GM21737 (cell line): ENCODE measurements around the gene PRAMEF5.
"Not testable (repeated sequence)": the region's sequence is repeated elsewhere in the genome, so short reads cannot be mapped to it uniquely, and the experiment has no call there.

Experiments
- ATAC-seq: cut with Tn5 transposase; IDR thresholded peaks from one replicate; pipeline ENCODE4 v1.9.1; 2021; ENCODE audit warnings: mild to moderate bottlenecking, moderate library complexity; ENCODE audit not compliant: unreplicated experiment

PRAMEF5 gene

DNA sequence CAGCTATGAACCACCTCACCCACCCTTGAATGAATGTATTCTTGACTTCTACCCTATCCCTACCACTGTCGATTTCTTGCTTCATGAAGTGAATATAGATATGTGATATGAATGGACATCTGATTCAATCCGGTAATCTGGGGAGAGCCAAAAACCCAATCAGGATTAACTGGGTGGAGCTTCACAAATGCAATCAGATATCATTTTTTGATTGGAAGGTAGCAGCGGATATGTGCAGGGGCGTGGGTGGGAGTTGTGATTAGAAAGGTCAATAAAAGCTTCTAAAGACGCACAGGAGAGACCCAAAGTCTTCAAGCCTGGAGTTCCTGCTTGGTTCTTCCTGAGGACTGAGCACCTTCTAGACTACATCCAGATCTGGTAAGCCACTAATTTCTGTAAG is at the start of gene PRAMEF5:
Gene PRAMEF5, plus strand, starts transcription at position 301 of the 400 bp plus-strand sequence. CDS start 5,071 bp downstream, outside the sequence.
- not testable (repeated sequence) for ATAC-seq

DNA sequence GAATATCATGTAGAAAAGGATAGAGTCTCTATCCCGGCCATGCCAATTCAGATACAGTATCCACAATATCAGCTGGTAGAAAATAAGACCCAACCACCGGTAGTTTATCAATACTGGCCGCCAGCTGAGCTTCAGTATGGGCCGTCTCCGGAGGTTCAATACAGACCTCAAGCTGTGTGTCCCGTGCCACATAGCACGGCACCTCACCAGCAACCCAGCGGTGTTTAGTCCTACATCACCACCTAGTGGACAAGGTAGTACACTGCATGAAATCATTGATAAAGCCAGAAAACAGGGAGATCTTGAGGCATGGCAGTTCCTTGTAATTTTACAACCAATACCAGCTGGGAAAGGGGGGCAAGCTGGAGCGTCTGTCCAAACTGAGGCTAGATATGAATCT is 45.3 kb upstream of the PRAMEF5 start:
- ATAC-seq = not testable (repeated sequence)

DNA sequence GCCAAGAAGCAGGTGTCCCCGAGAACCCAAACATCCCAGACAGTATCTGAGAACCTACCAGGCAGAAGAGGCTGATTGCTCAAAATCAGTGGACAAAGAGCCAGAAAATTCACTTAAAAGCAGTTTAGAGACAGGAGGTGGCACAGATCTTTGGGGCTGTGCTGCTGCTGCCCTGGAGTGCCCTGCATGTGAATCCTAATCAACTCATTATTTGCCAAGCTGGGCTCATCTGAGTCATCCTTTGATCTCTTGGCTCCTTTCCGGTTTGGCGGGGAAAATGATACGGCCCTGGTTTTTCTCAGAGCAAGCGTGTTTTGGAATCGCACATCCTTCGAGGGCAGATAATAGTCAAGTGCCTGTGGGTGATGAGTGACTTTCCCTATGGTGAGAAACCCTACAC is 37.4 kb upstream of the PRAMEF5 start:
- ATAC-seq = not testable (repeated sequence)

DNA sequence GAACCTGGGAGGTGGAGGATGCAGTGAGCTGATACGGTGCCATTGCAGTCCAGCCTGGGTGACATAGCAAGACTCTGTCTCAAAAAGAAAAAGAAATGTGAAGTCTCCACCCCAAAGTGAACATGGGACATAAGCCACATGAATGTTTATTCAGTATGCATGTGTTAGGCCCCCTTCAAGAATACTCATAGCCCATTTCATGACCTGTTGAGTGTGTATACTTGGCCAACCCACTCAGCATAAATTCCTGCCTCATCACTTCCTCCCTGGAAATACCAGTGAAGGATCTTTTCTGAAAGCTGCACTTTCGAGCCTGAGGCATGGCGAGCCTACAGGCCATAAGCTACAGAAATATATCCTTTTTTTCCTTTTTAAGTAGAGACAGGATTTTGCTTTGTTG is 34.8 kb upstream of the PRAMEF5 start:
- not testable (repeated sequence) for ATAC-seq

DNA sequence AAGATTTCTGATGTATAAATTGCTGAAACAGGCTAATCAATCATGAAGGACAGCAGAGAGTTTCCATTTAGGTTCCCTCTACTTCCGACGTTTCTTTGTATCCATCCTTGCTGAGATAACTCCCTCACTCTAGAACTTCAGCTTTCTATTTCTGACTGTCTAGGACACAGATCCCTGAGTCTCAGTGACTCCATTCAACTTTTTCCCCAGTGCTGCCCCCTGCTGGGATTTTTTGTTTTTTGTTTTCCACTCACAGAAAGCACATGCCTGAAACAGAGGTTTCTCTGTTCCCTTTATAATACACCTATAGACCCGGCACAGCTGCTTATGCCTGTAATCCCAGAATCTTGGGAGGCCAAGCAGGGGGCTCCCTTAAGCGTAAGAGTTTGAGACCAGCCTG is 31.2 kb upstream of the PRAMEF5 start:
- not testable (repeated sequence) for ATAC-seq

DNA sequence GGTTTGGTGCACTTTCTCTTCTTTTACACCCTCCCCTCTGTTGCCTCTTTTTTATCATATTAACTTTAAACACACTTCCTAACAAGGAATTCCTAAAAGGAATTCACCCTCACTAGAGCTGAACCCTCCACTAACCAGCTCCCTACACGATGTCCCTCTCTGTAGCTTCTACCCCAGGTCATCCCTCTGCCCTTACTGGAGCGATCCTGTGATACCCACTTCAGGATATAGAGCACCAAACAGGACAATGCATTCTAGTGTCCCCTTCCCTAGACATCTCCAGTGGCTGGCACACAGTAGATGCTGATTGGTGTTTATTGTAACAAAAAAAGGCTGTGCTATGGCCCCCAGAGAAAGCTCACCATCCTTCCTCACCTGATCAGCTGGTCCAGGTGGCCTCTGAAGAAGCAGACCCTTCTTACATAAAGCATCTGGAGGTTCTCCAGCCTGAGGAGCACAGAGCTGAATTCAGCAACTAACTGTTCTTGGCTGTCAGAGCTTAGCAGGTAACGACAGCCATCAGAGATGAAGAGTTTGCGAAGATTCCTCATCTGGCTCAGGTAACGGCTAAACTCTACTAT is 29.4 kb upstream of the PRAMEF5 start:
- ATAC-seq = no peak

DNA sequence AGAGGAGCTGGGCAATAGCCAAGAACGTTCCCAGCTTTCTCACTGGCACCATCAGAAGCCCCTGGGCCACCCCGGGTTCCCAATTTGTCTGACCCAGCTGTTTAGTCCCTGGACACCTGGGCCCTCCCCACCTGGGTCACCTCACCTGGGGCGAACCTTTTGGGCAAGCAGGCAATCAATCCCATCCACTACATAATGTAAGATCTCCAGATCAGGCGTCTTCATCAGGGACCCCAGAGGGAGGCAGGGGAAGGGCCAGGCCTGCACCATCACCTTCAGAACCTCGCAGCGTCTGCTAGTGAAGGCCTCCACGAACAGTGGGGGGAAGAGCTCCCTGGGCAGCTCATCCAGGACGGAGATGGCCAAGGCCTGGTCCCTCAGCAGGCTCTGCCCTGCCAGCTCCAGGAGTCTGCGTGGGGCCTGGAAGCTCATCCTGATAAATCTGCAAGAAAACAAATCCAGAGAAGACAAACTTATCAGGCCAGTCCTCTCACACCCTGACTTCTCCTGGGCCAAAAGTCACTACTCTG is 28.3 kb upstream of the PRAMEF5 start, which contains the start of gene PRAMEF18:
Gene PRAMEF18, minus strand, starts transcription at position 480 of the 530 bp plus-strand sequence. Its CDS starts 48 bp downstream, at position 432.
- not testable (repeated sequence) for ATAC-seq

DNA sequence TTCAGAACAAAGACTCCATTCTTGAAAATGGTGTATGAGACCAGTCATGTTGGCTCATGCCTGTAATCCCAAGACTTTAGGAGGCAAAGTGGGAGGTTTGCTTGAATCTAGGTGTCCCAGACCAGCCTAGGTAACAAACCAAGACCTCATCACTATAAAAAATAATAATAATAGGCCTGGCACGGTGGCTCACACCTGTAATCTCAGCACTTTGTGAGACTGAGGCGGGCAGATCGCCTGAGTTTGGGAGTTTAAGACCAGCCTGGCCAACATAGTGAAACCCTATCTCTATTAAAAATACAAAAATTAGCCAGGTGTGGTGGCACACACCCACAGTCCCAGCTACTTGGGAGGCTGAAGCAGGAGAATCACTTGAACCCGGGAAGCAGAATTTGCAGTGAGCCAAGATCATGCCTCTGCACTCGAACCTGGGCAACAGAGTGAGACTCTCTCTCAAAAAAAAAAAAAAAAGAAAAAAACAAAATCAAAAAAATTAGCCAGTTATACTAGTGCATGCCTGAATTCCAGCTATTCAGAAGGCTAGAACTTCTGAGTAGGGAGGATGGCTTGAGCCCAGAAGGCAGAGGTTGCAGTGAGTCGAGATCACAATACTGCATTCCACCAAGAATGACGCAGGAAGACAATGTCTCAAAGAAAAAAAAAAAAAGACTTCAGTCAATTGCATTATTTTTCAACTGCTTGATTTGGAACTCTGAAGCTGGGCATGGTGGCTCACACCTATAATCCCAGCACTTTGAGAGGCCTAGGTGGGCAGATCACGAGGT is 26.5 kb upstream of the PRAMEF5 start:
- ATAC-seq = not testable (repeated sequence)

DNA sequence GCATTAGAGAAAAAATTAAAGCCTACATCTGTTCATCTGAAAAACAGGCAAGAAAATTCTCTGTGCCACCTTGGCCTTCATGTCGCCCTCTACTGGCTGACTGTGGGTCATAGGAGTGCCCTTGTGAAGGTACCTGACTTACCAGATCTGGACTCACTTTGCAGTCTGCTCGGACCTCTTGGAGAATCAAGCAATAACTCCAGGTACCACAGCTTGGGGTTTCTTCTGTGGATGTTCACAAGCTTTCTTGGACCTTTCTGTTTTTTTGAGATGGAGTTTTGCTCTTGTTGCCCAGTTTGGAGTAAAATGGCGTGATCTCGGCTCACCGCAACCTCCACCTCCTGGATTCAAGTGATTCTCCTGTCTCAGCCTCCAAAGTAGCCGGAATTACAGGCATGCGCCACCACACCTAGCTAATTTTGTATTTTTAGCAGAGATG is 25.6 kb upstream of the PRAMEF5 start:
- no peak for ATAC-seq

DNA sequence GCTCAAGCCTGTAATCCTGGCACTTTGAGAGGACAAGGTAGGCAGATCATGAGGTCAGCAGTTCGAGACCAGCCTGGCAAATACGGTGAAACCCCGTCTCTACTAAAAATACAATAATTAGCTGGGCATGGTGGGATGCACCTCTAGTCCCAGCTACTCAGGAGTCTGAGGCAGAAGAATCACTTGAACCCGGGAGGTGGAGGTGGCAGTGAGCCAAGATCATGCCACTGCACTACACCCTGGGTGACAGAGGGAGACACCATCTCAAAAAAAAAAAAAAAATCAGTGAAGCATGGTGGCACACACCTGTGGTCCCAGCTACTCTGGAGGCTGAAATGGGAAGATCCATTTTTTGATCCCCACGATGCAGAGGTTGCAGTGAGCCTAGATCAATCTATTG is 23.9 kb upstream of the PRAMEF5 start:
- ATAC-seq = not testable (repeated sequence)

DNA sequence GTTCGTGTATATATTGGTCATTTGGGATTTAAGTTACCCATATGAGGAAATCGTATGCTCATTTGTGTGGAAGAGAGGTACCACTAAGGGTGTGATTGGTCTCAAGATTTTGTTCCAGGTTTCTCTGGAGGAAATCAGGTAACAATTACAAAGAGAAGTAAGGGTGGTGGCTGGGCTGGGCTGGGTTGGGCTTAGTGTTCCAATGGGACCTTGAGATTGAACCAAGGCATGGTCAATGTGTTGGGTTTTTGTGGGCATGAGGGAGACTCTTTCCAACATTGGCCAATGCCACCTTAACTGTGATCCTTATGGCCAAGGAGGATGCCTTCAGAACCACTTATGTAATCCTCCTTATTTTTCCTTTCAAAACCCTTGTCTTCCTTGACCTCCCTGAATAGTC is 23.4 kb upstream of the PRAMEF5 start:
- not testable (repeated sequence) for ATAC-seq

DNA sequence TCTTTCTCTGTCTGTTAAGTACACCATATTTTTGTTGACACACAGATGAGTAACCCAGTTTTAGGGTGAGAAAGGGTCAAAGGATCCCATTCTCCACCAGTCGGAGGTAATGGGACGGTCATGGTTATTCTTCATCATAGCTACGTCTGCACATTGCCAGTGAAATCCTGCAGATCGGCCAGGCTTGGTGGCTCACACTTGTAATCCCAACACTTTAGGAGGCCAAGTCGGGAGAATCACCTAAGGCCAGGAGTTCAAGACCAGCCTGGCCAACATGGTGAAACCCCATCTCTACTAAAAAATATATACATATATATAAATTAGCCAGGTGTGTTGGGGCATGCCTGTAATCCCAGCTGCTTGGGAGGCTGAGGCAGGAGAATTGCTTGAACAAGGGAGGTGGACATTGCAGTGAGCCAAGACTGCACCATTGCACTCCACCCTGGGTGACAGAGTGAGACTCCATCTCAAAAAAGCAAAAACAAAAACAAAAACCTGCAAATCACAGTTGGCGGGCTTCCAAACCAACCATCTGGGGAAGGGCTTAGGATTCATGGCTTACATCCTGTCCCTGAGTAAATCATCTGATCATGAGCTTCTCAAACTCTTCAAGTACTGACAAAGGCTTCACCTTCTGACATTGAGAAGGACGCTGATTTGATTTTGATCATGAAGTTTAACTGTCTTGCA is 22.8 kb upstream of the PRAMEF5 start:
- ATAC-seq = not testable (repeated sequence)

DNA sequence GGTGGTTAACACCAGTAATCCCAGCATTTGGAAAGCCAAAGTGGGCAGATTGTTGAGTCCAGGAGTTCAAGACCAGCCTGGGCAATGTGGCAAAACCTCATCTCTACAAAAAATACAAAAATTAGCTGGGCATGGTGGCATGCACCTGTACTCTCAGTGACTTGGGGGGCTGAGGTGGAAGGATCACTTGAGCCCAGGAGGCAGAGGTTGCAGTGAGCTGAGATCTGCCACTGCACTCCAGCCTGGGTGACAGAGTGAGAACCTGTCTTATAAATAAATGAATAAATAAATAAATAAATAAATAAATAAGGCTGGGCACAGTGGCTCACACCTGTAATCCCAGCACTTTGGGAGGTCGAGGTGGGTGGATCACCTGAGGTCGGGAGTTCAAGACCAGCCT is 21.9 kb upstream of the PRAMEF5 start:
- not testable (repeated sequence) for ATAC-seq

DNA sequence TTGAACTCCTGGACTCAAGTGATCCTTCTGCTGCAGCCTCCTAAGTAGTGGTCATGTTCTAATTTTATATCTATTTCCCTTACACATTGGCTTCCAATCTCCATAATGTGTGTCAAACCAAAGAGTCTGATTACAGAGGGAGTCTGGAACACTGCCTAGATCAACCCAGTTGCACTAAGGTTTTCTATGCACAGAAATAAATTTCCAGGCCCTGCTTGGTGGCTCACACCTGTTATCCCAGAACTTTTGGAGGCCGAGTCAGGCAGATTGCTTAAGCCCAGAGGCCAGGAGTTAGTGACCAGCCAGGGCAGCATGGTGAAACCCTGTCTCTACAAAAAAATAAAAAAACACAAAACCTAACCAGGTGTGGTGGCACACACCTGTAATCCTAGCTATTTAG is 19.9 kb upstream of the PRAMEF5 start:
- not testable (repeated sequence) for ATAC-seq

DNA sequence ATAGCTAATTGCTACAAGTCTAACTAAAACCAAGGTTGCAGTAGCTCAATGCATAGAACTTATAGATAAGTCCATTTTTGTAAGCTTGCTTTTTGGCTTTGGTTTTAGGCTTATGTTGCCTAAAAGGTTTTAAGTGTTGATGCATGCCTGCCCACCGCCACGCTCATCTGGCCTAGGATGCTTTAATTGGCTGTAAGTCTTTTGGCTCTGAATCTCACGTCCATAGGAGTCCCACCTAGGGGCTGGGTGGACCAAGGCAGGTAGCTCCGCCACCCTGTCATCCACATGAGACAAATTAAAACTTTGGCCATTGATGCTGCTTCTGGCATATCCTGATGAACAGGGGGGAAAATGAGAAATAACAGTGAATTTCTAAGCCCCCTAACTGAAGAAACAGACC is 16.4 kb upstream of the PRAMEF5 start:
- ATAC-seq = not testable (repeated sequence)

DNA sequence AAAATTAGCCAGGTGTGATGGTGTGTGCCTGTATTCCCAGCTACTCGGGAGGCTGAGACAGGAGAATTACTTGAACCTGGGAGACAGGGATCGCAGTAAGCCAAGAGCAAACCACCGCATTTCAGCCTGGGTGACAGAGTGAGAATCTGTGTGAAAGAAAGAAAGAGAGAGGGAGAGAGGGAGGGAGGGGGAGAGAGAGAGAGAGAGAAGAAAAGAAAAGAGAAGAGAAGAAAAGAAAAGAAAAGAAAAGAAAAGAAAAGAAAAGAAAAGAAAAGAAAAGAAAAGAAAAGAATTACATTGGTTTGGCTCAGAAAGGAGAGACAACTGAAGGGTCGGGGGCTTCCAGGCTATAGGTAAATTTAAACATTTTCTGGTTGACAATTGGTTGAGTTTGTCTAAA is 14.4 kb upstream of the PRAMEF5 start:
- ATAC-seq = not testable (repeated sequence)

DNA sequence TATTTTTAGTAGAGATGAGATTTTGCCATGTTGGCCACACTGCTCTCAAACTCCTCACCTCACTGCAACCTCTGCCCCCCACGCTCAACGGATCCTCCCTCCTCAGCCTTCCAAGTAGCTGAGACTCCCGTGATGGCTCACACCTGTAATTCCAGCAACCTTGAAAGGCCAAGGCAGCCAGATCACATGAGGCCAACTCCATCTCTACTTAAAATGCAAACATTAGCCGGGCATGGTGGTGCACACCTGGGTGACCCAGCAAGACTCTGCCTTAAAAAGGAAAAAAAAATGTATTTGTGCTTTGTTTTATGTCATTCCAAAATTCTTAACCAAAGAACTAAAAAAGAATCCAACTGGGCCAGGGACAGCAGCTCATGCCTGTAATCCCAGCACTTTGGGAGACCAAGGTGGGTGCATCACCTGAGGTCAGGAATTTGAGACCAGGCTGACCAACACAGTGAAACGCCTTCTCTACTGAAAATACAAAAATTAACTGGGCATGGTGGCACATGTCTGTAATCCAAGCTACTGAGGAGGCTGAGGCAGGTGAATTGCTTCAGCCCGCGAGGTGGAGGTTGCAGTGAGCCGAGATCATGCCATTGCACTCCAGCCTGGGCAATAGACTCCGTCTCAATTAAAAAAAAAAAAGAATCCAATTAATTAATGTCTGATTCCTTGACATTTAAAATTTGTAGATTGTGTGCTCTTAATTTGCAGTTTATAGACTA is 10.3 kb upstream of the PRAMEF5 start:
- ATAC-seq = not testable (repeated sequence)

DNA sequence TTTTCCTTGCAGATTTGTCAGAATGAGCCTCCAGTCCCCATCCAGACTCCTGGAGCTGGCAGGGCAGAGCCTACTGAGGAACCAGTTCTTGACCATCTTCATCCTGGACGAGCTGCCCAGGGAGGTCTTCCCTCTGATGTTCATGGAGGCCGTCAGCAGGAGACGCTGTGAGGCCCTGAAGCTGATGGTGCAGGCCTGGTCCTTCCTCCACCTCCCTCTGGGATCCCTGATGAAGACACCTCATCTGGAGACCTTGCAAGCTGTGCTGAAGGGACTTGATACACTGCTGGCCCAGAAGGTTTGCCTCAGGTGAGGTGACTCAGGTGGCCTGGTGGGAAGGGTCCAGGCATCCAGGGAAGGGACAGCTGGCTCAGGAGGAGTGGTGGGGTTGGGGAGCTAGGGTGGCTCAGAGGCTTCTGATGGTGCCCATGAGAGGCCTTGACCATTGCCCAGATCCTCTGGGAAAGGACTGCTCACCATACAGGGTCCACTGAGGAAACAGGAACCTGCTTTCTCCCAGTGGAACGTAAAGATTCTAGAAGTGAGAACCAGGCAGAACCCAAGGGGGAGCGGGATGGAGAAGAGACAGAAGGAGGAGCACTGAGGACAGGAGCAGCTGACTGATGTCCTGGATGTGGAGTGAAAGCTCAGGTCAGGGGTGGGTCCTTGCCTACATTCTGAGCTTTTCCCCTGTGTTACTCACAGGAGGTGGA is 8.0 kb upstream of the PRAMEF5 start:
- not testable (repeated sequence) for ATAC-seq

DNA sequence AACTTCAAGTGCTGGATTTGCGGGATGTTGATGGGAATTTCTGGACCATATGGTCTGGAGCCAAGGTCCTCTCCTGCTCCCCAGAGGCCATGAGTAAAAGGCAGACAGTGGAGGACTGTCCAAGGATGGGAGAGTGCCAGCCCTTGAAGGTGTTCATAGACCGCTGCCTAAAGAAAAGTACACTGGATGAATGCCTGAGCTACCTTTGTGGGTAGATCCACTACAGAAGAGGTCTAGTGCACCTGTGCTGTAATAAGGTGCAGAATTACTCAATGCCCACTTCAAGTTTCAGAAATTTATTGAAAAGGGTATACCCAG is 7.5 kb upstream of the PRAMEF5 start:
- not testable (repeated sequence) for ATAC-seq

DNA sequence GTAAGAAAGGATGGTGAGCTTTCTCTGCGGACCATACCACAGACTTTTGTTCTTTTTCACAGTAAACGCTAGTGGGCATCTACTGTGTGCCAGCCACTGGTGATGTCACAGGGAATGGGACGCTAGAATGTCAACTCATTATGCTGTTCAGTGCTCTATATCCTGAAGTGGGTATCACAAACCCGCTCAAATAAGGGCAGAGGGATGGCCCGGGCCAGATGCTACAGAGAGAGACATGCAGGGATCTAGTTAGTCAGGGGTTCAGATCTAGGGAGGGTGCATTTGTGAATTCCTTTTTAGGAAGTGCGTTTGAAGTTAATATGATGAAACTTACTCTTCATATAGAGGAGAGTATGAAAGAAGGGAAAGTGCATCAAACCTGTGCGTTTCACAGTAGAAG is 6.9 kb upstream of the PRAMEF5 start:
- not testable (repeated sequence) for ATAC-seq
